Fibroblast of skin of scalp (primary cell): ENCODE results near the gene SLC25A13.
A peak's percentile ranks its signal among the peaks of the same experiment; 100 is the strongest.

Source experiments
- DNase-seq: peaks from one replicate; pipeline ENCODE4 v3.0.0-alpha.2; 2013

Gene SLC25A13

DNA sequence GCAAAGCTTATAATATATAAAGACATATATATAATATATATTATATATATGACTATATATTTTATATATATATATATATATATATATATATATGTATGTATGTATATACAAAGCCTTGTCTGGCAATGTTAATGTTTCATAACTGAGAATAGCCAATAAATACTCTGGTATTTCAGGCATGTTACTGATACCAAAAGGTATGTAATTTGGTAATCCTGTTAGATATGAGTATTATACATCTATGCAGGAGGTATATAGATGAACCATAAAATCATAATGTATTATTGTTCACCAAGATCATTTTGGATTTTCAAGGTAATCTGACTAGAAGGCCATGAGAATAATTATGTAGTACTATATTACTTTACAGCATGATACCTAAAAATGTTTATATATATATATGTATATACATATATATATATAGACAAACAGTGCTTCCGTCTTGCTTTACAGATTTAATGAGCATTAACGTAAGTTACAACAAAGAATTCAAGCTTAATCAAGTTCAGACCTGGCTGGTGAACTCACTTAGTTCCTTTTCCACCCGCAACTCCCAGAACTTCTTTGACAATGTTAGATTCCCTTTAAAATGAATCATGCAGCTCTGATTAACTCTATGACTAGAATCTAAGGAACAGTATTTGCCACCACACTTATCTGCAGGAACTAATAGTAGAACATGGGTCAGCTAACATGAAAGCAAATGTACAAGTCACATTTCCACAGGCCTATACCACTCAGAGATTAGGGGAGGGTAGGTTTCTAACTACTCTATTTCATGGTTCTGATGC, 82.7 kb downstream of the SLC25A13 start:
- no peak for DNase-seq

DNA sequence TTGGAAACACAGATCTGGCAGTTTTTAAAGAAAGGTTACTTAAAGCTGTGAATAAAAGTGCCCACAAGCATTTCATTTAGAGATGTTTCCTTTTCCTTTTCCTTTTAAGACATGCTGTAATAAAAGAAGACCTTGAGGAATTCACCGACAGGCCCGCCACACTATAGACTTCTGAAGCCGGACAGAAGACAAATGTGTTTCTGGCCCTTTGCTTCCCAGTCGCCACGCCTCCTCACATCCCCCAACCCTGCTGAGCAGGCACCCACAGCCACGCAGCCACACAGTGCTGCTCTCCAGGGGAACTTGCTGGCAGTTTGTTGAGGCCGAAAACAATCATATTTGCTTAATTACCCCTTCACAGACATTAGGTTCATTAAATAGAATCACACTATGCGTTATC, 83.4 kb downstream of the SLC25A13 start:
- peak; percentile 13 for DNase-seq

DNA sequence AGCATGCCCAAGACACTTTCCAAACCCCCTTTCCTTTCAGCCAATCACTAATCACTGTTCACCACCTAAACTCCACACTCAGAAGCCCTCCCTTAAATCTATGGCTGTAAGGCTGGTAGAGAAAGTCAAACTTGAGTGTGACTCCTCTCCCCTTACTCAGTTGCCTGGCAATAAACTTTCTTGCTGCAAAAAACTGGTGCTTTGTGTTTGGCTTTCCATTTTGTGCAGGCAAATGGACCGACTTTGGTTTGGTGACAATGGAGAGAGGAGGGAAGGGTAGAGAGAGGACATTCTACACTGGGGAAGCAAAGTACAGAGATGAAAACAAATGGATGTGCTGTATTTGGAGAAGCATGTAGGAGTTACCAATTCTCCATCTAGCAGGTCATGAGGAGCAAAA, 84.9 kb downstream of the SLC25A13 start:
- DNase-seq, result no peak

DNA sequence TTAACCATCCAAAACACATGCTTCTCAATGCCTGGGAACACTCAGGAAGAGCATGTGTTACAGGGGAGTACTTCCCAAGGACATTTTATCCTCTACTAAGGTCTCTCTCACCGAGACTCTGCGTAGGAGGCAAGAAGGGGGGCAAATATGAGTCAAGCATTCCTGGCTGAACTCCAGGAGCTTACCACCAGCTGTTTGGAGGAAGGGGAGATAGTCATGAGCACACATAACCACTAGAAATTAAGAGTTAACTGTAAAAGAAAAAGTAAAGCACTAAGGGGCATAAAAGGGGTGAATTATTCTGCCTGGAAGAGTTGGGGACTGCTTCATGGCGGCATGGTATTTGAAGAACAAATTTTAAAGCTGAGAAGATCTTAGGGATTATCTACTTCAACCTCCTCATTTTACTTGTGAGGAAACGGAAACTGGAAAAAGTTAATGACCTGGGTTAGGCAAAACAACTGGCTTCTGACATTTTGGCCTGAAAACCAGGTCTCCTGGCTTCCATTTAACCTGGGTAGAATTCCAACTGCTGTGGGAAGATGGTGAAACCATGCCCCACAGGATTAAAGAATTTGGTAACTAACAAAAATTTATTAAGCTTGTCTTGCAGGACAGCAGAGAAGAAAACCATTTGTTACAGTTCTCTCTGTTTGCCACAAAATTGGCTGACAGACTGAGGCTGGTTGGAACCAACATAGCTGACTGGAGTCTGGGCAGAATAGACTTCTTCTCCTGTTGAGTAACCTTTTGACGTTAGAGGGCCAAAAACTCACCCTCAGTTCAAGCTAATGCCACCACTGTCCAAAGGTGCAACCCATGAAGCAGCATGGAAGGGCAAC, 85.5 kb downstream of the SLC25A13 start:
- peak; percentile 84 for DNase-seq

DNA sequence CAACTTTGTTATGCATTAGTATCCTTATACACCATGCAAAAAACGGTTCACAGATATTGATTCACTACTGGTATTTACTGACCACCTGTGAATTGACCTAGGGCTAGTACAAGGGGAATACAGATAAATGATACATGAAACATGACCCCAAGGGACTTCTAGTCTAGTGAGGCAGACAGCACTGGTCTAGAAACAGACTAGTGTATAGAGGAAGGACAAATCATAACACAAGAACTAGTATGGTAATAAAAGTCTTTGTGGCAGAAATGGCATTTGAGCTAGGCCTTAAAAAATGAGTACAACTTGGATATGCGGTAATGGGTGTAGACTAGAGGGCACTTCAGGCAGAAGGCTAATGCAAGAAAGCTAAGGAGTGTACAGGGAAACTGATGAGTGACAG, 86.6 kb downstream of the SLC25A13 start:
- DNase-seq, result no peak

DNA sequence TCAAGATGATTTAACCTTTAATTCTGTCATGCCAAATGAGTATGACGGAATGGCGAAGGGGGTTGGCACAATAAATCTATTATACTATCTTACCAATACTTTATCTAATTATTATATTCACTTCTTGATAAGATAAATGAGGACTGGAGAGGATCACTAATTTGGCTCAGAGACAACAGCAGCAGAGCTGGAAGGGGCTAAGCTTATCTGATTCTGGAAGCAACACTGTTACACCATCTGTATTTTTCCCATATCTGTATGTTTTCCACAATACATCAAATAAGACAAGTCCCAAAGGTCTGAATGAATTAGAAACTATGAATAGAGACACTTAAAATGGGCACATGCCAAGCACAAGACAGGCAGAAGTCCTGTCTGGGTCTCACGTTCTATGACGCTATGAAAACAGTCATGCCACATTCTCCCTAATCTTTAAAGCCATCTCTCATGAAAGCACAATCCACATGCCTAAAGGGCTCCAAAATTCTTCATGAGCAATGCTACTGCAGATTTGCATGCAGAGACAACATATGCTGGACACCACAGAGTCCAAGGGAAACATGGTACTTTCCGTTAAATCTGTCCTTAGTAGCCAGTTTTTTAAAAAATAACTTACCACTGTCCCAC, 88.3 kb downstream of the SLC25A13 start:
- DNase-seq, result no peak

DNA sequence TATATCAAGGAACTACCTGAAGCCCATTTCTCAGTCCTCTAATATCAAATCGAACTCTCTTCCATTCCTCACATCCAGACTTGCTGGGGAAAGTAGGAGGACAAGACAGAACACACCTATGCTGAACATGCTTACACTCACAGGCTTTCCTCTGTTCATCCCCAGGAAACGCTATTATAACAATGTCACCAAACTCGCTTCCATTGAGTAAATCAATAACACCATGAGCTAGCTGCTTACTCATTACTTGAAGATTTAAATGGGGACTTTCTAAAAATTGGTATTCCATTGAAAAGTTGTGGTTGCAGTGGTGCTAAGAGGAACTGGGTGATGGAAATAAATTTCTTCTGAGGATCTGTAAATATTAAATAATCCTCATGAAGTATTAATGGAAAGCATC, 88.8 kb downstream of the SLC25A13 start:
- no peak for DNase-seq

DNA sequence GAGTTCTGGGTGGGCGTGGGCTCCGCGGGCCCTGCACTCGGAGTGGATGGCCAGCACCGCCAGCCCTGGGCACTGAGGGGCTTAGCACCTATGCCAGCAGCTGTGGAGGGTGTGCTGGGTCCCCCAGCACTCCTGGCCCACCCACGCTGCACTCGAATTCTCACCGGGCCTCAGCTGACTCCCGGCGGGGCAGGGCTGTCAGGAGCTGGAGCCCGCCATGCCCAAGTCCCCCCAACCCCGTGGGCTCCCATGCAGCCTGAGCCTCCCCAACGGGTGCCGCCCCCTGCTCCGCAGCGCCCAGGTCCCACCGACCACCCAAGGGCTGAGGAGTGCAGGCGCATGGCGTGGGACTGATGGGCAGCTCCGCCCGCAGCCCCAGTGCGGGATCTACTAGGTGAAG, 93.1 kb downstream of the SLC25A13 start:
- DNase-seq, result no peak

DNA sequence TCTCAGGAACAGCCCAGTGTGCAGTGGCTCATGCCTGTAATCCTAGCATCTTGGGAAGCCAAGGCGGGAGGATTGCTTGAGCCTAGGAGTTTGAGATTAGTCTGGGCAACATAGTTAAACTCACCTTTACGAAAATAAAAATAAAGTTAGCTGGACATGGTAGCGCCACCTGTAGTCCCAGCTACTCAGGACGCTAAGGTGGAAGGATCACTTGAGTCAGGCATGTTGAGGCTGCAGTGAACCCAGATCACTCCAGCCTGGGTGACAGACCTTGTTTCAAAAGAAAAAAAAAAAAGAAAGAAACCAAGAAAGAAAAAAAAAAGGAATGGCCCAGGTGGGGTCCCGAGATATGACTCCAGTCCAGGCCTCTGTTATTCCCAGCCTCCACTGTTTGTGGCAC, 96.6 kb downstream of the SLC25A13 start:
- no peak for DNase-seq

DNA sequence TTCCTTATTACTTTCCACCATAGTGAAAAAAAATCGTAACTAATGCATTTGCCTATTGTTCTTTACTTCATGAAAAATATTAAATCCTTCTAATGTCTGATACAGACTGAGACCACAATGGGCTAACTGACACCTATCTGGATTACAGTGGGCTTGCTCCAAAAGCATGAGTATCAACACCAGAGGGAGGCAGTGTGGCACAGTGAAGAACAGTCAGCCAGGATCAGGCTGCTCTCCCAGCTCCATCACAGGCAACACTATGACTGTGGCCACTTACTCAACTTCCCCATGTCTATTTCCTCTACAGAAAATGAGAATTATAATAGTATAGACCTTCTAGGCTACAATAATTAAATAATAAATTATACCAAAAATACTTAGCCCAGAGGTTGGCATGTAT, 97.2 kb downstream of the SLC25A13 start:
- no peak for DNase-seq

DNA sequence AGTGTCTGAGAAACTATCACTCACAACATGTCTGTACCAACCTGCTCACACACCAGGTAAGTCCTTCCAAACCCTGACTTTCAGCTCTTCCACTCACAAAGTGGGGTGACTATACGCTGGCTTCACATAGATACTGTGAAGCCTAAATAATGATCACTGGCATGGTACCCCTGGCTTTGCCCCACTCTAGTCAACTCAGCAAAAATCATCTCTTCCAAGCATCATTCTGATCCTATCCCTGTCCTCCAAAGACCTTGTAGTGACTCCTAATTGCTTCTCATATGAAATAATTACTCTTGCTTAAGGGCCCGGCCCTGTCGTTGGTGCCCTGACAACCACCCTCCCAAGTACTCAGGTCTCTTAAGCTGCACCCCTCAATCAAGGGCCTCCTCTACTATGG, 97.8 kb downstream of the SLC25A13 start:
- no peak for DNase-seq

DNA sequence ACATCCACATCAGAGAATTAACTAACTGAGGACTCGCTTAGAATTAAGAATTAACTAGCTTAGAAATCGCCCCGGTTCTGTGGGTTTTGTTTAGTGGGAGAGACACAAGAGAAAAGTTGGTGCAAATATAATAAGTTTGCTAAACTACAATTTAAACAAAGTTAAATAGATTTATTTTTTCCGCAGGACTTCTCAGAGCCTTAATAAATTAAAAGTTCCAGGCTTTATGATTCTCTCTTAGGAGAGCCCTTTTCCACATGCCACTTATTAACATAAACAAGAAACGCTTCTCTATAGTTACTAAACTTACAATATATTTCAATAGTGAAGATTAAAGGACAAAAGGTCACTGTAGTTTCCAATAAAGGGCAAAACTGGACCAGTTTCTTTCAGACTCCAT, 100.0 kb downstream of the SLC25A13 start:
- no peak for DNase-seq

DNA sequence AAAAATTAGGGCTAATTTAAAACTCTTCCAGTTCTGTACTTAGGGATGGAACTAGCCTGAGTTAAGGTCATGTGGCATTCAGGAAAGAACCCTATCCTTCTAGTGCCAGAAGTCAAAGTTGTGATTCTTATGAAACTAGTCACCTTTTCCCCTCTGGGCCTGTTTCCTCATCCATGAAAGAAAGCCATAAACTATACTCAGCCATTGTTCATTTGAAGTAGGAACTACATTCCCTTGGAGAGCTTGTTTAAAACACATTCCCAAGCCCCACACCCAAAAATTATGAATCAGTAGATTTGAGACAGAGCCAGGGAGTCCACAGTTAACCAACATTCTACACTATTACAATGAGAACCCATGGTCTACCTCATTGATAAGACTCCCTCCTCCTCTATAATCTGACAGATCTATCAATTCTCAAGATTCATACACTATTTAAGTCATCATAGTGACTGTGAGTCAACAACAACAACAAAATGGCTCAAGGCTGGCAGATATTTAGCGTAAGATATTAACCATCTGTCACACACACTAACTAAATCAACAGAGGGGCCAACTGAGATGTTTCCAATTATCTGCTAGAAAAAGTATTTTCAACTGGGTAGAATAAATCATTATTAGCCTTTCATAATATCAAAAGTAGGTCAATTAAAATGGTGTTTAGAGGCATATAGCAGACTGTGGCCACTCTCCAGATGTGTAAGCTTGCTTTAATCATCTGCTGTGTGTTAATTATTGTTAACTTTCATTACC, 102.3 kb downstream of the SLC25A13 start:
- peak; percentile 47 for DNase-seq

DNA sequence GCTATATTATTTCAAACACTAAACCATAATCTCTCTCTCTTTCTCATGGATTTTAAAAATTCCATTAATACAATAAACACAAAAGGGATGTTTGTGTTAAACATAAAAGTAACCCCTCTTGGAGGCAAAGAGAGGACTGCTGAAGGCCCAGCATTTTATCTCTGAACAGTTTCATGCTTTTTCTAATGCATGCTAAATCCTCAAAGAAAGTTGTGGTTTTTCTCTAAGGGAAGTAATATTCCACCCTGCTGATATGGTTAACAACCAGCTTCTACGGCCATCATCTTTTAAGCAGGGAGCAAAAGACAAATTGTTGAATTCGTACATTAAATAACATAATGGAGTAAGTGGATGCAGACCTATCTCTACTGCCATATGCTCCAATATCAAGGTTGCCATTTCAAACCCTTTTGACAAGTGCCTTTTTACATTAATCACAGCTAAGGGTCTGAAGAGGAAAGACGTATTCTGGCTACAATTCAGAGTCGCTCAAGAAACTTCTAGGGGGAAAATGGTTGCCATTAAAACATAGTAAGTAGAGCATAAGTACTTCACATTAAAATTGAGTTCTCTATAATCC, 103.1 kb downstream of the SLC25A13 start:
- DNase-seq, result no peak

DNA sequence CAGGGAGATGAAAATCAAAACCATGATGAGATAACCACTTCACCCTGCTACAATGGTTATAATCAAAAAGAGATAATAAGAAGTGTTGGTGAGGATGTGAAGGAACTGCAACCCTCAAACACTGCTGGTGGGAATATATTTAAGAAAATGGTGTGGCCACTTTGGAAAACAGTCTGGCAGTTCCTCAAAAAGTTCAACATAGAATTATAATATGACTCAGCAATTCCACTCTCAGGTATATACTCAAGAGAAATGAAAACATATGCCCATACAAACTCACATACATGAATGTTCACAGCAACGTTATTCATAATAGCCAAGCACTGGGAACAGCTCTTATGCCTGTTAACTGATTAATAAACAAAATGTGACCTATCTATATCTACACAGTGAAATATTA, 104.8 kb downstream of the SLC25A13 start:
- DNase-seq, result no peak

DNA sequence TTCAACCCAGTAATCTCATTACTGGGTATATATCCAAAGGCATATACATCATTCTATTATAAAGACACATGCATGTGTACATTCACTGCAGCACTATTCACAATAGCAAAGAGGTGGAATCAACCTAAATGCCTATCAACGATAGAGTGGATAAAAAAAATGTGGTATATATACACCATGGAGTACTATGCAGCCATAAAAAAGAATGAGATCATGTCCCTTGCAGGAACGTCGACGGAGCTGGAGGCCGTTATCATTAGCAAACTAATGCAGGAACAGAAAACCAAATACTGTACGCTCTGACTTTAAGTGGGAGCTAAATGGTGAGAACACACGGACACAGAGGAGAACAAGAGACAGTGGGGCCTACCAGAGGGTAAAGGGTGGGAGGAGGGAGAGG, 105.5 kb downstream of the SLC25A13 start:
- no peak for DNase-seq

DNA sequence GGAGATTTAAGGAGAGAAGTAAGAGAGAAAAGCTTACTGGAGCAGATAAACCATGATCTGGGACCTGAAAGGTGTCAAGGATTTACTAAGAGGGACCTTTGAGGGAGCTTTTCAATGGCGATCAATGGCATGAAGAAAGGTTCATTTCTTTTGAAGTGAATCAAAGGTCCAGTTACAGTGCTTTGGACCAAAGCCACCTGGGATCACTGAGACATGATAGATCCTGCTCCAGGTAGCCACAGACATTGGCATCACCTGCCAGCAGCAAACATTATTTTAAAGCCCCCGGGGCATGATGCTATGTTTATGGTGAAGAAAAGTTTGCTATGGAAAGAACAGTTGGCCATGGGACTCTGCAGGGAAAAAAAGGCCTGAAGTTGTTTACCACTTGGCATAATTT, 109.4 kb downstream of the SLC25A13 start:
- no peak for DNase-seq

DNA sequence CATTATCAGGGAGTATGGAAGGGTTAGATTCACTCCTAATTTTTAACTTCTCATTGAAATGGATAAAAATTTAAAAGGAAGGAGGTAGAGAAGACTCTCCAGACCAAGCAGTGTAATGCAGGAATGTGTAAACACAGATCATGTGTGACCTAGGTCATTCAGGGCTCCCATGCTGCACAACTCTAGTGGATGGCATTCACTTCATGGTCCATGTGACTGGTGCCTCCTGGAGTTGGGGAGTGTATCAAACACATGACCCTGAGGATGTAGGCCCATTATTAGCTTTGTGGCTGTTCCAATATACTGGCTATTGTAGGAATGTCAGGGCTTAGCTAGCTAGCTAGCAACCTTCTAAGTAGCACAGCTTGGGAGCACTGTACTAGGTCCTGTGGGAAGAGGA, 109.9 kb downstream of the SLC25A13 start:
- no peak for DNase-seq

DNA sequence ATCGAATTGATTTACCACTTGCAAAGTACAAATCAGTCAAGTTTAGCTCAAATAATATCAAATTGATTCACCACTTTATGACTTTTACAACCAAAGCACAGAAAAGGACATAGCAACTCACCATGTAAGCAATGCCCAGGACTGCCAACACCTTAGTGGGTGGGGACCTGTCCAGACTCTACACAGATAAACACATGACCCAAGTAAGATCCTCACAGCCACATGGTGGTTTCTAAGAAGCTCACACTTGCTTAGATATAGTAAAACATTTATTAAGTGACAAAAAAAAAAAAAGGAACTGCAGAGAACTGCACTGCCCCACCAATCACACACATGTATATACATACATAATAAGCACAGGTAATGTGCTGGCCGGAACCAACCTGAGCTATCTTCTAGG, 116.2 kb downstream of the SLC25A13 start:
- no peak for DNase-seq

DNA sequence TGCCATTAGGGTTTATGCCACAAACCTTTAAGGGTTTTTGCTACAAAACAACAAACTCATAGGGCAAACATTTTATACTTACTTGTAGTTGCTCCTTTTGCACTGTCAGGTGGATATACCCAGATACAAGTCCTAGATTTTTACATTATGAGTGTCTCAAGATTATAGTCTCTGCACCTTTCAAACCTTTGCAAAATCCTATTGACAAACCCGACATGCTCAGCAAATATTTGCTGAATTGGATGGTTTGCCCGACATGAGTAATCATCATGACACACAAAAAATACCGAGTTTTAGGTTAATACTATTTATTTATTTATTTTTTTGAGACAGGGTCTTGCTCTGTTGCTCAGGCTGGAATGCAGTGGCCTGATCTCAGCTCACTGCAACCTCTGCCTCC, 117.3 kb downstream of the SLC25A13 start:
- DNase-seq, result no peak

DNA sequence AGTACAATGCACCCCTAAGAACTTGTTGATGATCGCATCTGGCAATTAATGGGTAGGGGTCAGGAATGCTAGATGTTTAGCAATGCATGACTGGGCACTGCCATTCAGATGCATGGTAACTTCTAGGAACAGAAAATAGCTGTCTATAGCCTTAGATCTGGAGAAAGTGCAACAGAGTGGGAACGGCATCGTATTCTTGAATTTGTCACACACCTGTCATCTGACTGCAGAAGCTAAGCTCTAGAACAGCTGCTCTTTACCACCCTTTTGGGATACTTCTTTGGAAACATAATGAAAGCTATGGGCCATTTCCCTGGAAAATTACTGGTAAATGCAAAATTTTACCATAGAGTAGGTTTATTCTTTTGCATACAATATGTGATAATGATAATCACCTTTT, 118.1 kb downstream of the SLC25A13 start:
- DNase-seq, result no peak

DNA sequence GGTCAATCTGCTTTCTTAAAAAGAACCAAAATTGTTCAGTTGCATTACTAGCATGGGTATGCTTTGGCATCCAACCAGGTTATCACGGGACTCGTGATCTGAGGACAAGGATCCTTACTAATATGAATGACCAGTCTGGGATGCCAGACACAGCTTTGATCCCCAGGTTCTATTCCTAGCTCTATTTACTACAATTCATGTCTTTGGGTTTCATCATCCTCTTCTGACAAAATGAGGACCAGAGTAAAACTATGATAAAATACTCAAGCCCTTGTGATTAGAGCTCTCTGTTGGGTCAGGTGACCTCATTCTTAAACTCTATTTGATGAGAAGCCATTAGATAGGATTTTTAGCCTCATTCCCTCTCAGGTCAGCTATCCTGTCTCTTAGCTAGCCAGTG, 119.8 kb downstream of the SLC25A13 start:
- DNase-seq, result no peak

DNA sequence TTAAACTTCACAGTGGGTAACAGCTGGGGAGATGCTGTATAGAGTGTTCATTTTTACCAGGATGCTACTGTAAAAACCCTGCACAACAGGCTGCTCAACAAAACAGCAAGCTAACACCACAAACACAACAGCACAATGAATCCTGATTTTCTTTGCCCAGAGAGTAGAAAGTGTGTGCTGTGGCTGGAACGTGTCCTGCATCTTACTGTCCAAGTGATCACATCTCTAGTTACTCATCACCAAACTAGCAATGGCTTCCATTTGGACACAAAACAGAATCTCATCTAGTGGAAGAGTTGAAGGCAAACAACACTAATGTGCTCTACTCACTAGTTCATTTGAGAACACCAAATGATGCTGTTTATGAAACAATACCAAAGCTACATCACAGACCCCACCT, 121.2 kb downstream of the SLC25A13 start:
- no peak for DNase-seq
